Measurements from ENCODE around the gene DNM3.

- TF ChIP-seq RBFOX2 (IDR thresholded peaks at IDR 0.05; ENCODE audit: low read depth, low read length) (no peak), CTCF (IDR thresholded peaks at IDR 0.05 in 2 of 3, conservative IDR thresholded peaks at IDR 0.05 in 1 of 3; ENCODE audit: insufficient read depth in 2 of 3, low read depth in 1 of 3, low read length in 3 of 3) (no peak), RCOR1 (IDR thresholded peaks at IDR 0.05; ENCODE audit: borderline replicate concordance in 1 of 2, low read depth in 2 of 2, low read length in 2 of 2) (no peak)
These were observed 102.8 kb downstream of the DNM3 start for GRCh38 chr1:171943973-171944561.
